Left lobe of liver (tissue), 2 donors: ENCODE data around the gene PDCD6IP. TPM values are rescaled to one million over a fixed set of nuclear protein-coding genes. Genes with fewer than 3 reads are reported as not detected.
A peak's percentile ranks its signal among the peaks of the same experiment; 100 is the strongest.
"Not testable (repeated sequence)": the region's sequence is repeated elsewhere in the genome, so short reads cannot be mapped to it uniquely, and the experiment has no call there.

Experiments used
- ATAC-seq: fragments of 200-7000 bp; cut with Tn5 transposase; one replicate; pipeline ENCODE4 v1.9.1; 2020; ENCODE audit warnings: mild to moderate bottlenecking, moderate library complexity
- DNase-seq: peaks from one replicate; pipeline ENCODE4 v3.0.0-alpha.2; 2020; ENCODE audit warnings: low spot score
- total RNA-seq: library from RNA; stranded (reverse); gene quantifications from one replicate; pipeline ENCODE4 v1.2.1, GENCODE V29; 2021
- donor health status: DM: no; HTN: no; CAD: no; lungs with moderate emphysema.
- donor health status: DM: no; HTN: yes; CAD: no.

The PDCD6IP gene, protein sequence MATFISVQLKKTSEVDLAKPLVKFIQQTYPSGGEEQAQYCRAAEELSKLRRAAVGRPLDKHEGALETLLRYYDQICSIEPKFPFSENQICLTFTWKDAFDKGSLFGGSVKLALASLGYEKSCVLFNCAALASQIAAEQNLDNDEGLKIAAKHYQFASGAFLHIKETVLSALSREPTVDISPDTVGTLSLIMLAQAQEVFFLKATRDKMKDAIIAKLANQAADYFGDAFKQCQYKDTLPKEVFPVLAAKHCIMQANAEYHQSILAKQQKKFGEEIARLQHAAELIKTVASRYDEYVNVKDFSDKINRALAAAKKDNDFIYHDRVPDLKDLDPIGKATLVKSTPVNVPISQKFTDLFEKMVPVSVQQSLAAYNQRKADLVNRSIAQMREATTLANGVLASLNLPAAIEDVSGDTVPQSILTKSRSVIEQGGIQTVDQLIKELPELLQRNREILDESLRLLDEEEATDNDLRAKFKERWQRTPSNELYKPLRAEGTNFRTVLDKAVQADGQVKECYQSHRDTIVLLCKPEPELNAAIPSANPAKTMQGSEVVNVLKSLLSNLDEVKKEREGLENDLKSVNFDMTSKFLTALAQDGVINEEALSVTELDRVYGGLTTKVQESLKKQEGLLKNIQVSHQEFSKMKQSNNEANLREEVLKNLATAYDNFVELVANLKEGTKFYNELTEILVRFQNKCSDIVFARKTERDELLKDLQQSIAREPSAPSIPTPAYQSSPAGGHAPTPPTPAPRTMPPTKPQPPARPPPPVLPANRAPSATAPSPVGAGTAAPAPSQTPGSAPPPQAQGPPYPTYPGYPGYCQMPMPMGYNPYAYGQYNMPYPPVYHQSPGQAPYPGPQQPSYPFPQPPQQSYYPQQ
- total RNA-seq: 70.5 TPM

DNA sequence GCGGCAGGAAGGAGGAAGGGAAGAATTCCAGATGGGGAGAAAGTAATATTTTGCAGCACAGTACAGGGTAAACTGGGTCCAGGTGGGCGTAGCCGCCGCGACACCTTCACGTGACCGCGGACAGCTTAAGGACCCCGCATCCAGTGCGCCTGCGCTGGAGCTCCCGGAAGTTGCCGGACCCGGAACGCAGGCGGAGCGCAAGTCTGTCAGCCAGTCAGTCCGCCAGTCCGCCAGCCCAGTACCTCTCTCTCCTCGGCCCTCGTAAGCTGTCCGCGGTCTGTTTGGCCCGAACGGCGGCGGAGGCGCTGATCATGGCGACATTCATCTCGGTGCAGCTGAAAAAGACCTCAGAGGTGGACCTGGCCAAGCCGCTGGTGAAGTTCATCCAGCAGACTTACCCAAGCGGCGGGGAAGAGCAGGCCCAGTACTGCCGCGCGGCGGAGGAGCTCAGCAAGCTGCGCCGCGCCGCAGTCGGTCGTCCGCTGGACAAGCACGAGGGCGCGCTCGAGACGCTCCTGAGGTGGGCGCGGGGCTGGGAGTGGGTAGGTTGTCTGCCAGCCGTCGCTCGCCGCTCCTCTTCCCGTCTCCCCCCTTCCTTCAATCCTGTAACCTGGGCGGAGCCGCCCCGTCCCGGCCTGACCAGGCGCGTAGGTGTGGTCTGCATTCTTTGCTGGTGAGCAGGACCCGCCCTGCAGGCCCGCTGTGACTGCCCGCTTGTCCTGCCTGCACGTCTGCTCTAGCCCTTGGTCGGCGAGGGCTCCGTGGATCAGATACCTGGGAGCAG, at the start of gene PDCD6IP:
Gene PDCD6IP (plus strand): TSS at position 213 of the 784 bp plus-strand sequence. CDS start 99 bp downstream, at position 312.
- DNase-seq (peak; percentile 94), ATAC-seq (peak; percentile 92)

DNA sequence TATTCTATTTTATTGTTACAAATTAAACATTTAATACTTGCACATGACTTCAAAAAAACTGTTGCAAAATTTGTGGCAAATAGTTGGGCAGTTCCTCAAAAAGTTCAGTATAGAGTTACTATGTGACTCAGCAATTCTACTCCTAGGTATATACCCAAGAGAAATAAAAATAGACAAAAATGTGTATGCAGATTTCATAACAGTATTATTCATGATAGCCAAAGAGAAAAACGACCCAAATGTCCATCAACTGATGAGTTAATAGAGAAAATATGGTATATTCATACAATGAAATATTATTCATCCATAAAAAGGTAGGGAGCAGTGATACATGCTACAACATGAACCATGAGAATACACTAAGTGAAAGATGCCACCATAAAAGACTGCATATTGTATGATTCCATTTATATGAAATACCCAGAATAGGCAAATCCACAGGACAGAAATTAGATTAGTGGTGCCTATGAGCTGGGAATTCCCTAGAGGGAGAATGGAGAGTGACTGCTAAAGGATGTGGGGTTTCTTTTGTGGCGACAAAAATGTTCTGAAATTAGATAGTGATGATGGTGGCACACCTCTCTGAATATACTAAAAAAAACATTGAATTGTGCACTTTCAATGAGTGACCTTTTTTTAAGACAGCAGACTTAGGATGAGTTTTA, 48.8 kb upstream of the PDCD6IP start:
- no peak for DNase-seq
- ATAC-seq: no peak

DNA sequence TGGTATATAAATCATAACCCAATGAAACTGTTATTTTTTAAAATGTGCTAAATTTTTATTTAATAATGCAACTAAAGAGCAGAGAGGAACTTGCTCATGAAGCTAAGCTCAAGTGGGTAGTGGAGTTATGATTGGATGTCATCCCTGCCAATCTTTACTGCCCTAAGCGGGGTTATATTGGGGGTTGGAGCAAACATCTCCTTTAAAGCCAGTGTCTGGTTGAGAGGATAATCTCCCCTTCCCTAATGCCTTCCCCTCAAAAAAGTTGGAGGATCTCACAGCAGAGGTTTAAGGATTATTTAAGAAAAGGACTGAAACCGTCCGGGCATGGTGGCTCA, 48.2 kb upstream of the PDCD6IP start:
- DNase-seq (no peak), ATAC-seq (no peak)

DNA sequence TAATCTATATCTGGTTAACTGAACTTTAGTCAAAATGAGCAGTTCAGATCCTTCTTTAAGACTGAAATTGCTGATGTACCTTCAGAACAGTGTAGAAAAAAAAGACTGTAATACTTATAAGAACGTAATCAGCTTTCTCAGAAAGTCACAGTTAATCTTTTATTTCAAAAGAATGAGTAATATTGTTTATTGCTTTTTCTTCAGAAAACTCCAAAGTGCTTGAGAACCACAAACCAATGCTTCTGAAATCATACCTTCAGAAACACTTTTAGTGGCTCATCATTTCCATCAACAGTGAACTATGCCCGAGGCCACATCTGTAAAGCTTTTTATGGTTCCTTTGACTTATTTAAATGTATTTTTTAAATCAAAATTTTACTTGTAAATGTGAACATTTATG, 47.1 kb upstream of the PDCD6IP start:
- ATAC-seq (no peak), DNase-seq (no peak)

DNA sequence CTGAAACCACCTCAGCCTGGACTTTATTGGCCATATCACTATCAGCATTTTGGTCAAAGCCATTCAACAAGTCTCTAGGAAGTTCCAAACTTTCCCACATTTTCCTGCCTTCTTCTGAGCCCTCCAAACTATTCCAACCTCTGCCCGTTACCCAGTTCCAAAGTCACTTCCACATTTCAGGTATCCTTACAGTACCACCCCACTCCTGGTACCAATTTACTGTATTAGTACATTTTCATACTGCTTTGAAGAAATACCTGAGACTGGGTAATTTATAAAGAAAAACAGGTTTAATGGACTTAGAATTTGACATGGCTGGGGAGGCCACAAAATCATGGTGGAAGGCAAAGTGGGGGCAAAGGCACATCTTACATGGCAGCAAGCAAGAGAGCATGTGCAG, 44.0 kb upstream of the PDCD6IP start:
- DNase-seq, ATAC-seq: not testable (repeated sequence)

DNA sequence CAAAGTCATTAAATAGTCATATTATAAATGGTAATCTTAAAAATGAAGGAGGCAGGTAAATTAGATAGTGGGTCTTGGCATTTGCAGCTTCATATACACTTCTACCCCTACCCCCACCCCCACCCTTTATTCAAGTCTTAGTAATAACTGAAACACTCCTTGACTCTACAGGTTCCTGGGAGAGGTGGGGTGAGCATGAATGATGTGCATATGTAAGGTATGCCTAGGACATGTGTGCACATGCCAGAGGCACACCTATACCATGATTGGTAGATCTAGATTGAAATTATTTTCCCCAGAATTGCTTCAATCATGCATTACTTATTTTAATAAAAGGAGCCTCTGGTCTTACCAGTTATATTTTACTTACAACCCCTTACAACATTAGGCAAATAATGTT, 40.1 kb upstream of the PDCD6IP start:
- ATAC-seq: no peak
- DNase-seq: no peak

DNA sequence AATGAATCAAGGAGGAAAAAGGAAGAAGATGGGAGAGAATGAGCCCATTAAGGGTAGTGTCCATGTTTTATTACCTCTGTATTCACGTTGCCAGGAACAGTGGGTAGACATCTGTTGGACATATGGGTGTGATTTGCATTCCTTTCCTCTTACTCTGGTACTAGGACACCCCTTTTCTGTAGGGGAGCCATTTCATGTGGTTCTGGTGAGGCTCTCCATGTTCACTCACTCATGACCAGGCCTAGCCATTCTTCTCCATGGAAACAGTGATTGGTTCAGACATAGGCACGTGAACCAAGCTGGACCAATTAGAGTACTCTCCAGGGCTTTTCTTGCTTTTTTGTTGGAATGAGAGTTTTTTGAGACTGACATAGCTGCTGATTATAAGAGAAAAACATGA, 39.6 kb upstream of the PDCD6IP start:
- ATAC-seq: no peak
- no peak for DNase-seq

DNA sequence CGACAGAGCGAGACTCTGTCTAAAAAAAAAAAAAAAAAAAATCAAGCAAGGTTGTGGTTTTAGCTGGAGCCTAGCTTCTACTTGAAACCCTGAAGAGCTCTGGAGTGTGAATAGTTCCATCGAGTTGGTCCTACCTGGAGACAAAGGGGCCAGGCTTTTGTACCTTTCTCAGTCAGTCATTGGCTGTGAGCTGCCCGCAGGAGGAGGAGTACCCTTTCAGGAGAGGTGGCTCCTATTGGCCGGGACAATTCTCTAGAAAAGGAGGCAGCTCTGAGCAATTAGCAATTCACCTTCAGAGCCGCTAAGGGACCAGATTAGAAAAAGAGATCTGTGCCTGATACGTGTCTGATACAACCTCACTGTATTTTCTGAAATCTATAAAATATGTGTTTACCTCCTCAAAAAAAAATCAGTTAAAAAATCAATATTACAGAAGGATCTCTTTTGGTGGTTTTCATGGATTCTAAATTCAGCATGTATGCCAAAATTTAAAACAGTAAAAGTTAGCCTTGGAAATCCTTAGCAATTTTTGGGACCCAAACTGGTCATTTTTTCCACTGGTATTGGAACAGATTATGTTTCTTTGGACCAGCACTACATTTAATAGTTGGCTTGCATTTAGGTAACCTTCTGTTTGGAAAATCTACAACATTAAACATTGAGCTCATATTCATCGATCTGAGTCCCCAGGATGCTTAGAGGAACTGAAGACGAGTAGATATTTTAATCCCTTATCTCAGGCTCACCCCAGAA, 29.7 kb upstream of the PDCD6IP start:
- ATAC-seq: no peak

DNA sequence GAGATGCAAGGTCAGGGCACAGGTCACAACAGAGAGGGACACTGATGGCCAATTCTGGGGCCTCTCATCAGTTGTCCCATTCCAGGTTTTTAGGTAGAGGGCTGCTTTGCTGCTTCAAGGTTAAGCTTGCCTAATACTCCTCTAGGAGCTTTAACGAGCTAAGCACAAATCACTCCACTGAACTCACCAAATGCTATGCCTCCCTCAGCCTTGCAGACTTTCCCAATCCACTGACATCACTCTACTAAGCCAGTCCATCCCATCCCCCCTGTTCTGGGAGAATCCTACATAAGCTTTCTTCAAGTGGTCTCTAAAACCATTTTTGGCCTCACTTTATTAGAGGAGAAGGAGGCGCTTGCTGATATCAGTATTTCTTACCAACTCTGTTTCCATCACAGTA, 24.8 kb upstream of the PDCD6IP start:
- no peak for DNase-seq
- no peak for ATAC-seq

More for the DNA sequence above, 29.7 kb upstream of the PDCD6IP start:
- no peak for DNase-seq

DNA sequence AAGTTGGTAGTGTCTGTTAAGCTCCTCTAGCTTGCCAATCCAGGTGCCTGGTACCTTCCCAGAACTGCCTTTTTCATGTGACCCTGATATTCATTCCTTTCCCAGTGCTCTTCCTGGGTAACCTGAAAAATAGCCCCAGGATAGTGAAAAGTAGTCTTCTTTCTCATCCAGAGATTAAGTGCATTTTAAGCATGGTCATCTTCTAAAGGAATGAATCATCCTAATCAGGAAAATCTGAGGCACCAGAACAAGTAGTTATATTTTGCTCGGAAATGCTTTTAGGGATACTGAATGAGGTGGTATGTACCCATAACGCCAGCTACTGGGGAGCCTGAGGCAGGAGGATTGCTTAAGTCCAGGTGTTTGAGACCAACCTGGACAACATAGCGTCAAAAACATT, 23.1 kb upstream of the PDCD6IP start:
- ATAC-seq: no peak
- DNase-seq: no peak

DNA sequence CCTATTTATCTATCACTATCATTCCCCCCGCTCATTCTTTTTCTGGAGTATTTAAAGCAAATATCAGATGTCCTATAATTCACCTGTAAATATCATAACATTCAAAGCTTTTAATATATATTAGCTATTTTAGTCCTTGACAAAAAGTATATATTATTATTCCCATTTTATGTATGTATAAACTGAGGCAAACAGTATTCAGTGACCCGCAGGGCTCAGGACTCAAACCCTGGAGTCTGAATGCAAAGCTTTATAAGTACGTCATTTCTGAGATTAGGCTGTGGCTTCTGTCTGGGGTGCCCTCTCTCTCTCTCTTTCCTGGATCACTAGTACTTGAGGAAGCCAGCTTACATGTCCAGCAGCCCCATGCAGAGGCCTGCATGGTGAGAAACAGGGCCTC, 20.4 kb upstream of the PDCD6IP start:
- ATAC-seq: no peak
- DNase-seq: no peak

DNA sequence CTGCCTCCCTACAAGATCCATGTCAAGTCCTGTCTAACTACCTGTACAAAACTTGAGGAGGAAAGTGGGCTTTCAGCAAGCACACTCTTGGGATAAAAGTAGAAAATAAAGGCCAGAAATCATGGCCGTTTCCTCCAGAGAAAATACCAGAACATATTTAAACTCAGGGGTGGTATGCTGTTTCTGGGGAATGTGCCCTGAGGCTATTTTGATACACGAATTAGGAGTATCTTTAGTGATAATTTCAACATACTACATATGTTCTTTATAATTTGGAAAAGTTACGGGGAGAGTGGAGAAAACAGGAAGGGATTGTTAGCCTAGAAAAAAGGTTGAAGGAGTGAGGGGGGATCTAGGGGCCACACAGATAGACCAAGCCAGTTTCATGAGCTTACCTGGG, 18.7 kb upstream of the PDCD6IP start:
- ATAC-seq (no peak), DNase-seq (no peak)

DNA sequence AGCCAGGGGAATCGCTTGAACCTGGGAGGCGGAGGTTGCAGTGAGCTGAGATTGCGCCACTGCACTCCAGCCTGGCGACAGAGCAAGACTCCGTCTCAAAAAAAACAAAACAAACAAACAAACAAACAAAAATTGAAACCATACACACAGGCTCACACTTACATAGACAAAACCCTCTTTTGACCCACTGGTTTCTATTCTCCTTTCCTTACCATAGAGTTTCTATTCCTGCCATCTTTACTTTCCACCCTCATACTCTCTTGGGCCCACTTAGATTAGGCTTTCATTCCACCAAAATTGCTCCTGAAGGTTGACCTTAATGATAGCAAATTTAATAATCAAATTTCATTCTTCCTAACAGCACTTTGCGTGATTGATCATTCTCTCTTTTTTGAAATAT, 17.0 kb upstream of the PDCD6IP start:
- ATAC-seq, DNase-seq: not testable (repeated sequence)

DNA sequence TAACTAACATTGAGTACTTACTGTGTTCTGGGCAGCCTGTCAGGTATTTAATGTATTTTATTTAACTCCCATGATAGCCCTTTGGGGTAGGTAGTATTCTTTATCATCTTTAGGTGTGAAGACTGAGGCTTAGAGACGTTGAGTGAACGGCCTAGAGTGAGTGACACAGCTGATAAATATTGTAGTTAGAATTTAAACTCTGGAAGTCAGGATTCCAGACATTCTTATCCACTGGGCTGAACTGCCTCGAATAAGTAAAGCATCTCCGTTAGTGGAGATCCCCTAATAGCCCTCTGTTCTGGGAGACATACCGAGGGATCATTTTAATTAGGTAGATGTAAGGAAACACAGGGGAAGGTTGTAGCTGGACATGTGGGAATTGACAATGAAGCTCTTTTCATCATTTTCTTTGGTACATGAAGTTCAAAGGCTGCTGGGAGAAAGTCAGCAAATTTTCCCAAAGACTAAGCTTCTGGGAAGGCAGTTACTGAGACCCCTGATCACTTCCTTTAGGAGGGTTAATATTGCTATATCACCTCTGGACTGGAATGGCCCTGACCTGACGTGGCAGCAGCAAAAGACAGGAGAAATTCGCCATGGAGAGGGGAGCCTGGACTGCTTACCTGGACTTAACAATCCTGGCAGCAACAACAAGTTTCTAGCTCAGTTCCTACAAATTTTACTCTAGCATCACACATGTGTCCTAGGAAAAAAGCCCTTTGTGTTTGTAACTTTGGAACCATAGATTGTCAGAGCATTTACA, 11.7 kb upstream of the PDCD6IP start:
- peak; percentile 17 for ATAC-seq
- no peak for DNase-seq

DNA sequence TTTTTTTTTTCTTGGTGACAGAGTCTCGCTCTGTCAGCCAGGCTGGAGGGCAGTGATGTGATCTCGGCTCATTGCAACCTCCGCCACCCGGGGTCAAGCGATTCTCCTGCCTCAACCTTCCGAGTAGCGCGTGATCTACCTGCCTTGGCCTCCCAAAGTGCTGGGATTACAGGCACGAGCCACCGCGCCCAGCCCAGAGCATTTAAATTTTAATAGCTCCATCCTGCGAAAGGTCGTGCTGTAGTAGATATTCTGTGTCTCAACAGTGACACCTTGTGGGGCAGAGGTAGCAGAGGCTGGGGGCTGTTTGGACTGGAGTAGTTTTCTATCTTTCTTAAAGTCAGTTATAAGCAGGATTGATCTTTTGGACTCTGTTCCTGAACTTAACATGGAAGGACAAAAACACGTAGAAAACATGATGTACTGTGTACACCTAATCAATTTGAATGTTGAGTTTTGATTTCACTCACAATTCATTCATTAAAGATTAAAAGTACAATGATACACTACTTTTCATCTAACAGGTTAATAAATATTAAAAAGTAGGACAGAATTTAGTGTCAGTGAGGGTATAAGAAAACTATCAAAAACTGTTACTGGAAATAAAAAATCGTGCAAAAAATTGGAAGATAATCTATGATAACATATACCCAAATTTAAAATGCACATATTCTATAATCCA, 11.0 kb upstream of the PDCD6IP start:
- DNase-seq: peak; percentile 55
- peak; percentile 99 for ATAC-seq

DNA sequence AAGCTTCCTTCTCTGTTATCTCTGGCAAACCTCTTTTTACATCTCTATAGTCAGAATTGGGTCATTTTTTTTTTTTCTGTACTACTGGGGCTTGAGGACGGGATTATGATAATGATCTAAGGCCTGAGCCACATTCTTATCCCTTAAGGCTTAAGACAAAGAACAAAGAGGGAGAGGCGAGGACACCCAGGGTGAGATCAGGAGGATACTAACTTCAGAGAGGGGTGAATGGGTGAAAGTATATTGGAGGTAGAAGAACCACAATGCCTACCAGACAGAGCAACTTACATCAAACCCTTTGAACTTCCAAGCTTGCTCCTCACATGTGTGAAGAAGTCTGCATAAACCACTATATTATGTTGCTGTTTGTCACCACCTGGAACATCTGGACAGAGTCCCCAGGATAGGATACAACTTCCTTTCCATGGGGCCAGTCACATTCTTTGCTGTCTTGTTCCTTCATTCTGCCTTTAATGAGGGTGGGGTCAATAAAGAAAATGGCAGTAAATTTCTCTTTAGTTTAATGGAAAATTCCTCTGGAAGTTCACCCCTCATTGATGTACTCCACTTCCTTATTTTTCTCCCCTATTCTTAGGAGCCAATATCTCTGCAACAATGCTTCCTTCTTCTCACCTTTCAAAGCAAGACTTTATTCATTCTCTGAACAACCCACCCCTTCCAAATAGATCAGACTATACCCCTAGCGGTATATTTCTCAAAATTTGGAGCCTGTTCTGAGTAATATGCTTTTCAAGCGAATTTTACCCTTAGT, 9.1 kb upstream of the PDCD6IP start:
- ATAC-seq: no peak

DNA sequence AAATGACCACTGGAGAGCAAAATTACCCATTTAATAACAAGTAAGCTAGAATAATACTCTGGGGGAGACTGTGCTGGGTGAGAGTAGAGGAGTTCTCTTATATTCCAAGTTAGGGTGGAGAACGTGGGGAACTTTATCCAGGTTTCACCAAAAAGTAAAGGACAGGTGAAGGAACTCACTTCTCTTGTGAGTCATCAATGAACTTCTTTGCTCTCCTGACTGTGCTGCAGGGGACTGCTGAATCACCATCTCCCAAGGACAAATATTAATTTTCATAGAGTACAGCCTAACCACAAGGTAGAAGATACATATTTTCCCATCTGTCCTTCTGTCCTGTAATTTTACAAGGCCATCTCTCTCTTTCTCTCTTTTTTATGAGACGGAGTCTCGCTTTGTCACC, 8.3 kb upstream of the PDCD6IP start:
- ATAC-seq (no peak), DNase-seq (no peak)

More for the DNA sequence above, 9.1 kb upstream of the PDCD6IP start:
- DNase-seq: no peak
